SK-N-SH (cell line): ENCODE measurements around the gene CREB5.

Source experiments
- EP300 ChIP-seq, 2 experiments: IDR thresholded peaks; 2 replicates each; pipeline versions ENCODE4 v1.4.0 to v1.6.1; 2012; ENCODE audit warnings: borderline replicate concordance in 1 of 2, low read depth in 1 of 2, low read length in 1 of 2
- EZH2phosphoT487 ChIP-seq: fragments of 200-600 bp; sonication (generic); IDR thresholded peaks from 2 replicates; pipeline ENCODE4 v1.6.1; 2017; ENCODE audit warnings: low read depth, mixed run types, mild to moderate bottlenecking, antibody characterized with exemption, moderate library complexity, borderline replicate concordance
- GABPA ChIP-seq: IDR thresholded peaks from 2 replicates; pipeline ENCODE4 v1.4.0; 2012; ENCODE audit warnings: low read depth, mild to moderate bottlenecking
- TAF1 ChIP-seq: IDR thresholded peaks from 2 replicates; pipeline ENCODE4 v1.6.1; 2012; ENCODE audit warnings: low read depth, mild to moderate bottlenecking, low read length, moderate library complexity, borderline replicate concordance
- TF ChIP-seq, protein P1 (sequence below): IDR thresholded peaks from 2 replicates; pipeline ENCODE4 v1.4.0; 2012; ENCODE audit warnings: low read depth, borderline replicate concordance
- TF ChIP-seq, protein P2 (sequence below): fragments of 200-600 bp; sonication (generic); IDR thresholded peaks from 2 replicates; pipeline ENCODE4 v1.6.1; 2017; ENCODE audit warnings: antibody characterized with exemption, mild to moderate bottlenecking, moderate library complexity
- TF ChIP-seq, protein P3 (sequence below): fragments of 150-350 bp; IDR thresholded peaks from 2 replicates; pipeline ENCODE4 v1.6.1; 2017; ENCODE audit warnings: antibody characterized with exemption, low read length, low read depth, borderline replicate concordance

DNA sequence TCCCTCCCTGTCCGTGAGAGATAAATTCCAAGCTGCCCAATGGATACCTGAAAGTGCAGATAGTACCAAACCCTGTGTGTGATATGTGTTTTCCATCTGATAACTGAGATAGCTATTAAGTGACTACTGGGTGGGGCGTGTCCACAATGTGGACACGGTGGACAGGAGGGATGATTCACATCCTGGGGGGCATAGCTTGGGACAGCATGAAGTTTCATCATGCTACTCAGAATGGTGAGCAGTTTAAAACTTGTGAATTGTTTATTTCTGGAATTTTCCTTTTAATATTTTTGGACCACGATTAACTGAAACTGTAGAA is 158.6 kb downstream of the CREB5 start:
- TF ChIP-seq GABPA (no peak), EZH2phosphoT487 (no peak), EP300 (IDR thresholded peaks at IDR 0.05; ENCODE audit: borderline replicate concordance in 1 of 2, low read depth in 1 of 2, low read length in 1 of 2) (no peak), TAF1 (no peak)
- TF ChIP-seq, protein P1, sequence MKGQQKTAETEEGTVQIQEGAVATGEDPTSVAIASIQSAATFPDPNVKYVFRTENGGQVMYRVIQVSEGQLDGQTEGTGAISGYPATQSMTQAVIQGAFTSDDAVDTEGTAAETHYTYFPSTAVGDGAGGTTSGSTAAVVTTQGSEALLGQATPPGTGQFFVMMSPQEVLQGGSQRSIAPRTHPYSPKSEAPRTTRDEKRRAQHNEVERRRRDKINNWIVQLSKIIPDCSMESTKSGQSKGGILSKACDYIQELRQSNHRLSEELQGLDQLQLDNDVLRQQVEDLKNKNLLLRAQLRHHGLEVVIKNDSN, result no peak
- TF ChIP-seq, protein P2, sequence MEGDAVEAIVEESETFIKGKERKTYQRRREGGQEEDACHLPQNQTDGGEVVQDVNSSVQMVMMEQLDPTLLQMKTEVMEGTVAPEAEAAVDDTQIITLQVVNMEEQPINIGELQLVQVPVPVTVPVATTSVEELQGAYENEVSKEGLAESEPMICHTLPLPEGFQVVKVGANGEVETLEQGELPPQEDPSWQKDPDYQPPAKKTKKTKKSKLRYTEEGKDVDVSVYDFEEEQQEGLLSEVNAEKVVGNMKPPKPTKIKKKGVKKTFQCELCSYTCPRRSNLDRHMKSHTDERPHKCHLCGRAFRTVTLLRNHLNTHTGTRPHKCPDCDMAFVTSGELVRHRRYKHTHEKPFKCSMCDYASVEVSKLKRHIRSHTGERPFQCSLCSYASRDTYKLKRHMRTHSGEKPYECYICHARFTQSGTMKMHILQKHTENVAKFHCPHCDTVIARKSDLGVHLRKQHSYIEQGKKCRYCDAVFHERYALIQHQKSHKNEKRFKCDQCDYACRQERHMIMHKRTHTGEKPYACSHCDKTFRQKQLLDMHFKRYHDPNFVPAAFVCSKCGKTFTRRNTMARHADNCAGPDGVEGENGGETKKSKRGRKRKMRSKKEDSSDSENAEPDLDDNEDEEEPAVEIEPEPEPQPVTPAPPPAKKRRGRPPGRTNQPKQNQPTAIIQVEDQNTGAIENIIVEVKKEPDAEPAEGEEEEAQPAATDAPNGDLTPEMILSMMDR, result no peak
- TF ChIP-seq, protein P3, sequence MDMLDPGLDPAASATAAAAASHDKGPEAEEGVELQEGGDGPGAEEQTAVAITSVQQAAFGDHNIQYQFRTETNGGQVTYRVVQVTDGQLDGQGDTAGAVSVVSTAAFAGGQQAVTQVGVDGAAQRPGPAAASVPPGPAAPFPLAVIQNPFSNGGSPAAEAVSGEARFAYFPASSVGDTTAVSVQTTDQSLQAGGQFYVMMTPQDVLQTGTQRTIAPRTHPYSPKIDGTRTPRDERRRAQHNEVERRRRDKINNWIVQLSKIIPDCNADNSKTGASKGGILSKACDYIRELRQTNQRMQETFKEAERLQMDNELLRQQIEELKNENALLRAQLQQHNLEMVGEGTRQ, result no peak
